OCI-LY7 (cell line): ENCODE results near the gene ZBTB39.

Experiments used
- CTCF ChIP-seq: fragments of 200-600 bp; sonication (generic); conservative IDR thresholded peaks from 2 replicates; pipeline ENCODE4 v1.5.1; 2014; ENCODE audit warnings: mild to moderate bottlenecking, antibody characterized with exemption, low read length, moderate library complexity, mixed read lengths
- EZH2phosphoT487 ChIP-seq: fragments of 200-600 bp; sonication (generic); IDR thresholded peaks from 2 replicates; pipeline ENCODE4 v1.6.1; 2018; ENCODE audit warnings: low read depth, borderline replicate concordance, mild to moderate bottlenecking, mixed run types, antibody characterized with exemption, low read length, moderate library complexity, mixed read lengths

GRCh38 chr12:56989861-56990610 lies 16.3 kb downstream of the ZBTB39 start:
- TF ChIP-seq CTCF (no peak), EZH2phosphoT487 (no peak)
